HG02870 (cell line): ENCODE data around the gene SBF1.

Experiments used
- ATAC-seq: cut with Tn5 transposase; IDR thresholded peaks from one replicate; pipeline ENCODE4 v1.9.1; 2021; ENCODE audit warnings: mild to moderate bottlenecking, moderate library complexity; ENCODE audit not compliant: unreplicated experiment

The SBF1 gene

DNA sequence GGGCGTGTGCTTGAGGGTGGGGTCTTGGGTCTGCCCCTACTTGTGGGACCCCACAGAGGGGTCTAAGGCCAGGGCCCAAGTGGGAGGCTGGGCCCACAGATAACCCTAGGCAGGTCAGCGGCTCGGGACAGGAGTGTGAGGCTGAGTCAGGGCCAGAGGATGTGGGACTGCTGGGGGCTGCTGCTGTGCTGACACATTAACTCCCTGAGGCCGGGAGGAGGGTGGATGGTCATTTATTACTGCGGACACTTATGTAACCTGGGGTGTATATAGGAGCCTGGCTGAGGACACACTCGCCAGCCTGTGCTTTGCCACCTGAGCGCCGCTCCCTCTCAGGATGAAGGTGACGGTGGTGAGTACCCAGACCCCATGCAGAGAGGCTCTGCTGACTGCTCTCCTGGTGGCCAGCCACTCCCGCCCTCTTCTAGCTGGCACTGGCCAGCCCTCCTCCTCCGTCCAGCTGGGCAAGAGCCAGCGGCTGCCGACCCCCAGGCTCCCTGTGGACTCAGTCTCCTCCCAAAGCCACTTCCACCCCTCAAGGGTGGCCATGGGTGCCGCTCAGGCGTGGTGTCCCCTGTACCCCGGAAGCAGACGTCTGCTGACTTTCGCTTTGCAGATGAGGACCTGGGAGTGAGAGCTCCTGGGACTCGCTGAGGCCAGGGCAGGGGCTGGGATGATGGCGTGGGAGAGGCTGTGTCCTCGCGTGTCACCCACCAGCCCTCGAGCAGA, 11.9 kb upstream of the SBF1 start, which contains the start of gene MIOX:
MIOX (plus strand) TSS at position 299 of the 729 bp plus-strand sequence; CDS start at position 338, 39 bp downstream.
- ATAC-seq = no peak

DNA sequence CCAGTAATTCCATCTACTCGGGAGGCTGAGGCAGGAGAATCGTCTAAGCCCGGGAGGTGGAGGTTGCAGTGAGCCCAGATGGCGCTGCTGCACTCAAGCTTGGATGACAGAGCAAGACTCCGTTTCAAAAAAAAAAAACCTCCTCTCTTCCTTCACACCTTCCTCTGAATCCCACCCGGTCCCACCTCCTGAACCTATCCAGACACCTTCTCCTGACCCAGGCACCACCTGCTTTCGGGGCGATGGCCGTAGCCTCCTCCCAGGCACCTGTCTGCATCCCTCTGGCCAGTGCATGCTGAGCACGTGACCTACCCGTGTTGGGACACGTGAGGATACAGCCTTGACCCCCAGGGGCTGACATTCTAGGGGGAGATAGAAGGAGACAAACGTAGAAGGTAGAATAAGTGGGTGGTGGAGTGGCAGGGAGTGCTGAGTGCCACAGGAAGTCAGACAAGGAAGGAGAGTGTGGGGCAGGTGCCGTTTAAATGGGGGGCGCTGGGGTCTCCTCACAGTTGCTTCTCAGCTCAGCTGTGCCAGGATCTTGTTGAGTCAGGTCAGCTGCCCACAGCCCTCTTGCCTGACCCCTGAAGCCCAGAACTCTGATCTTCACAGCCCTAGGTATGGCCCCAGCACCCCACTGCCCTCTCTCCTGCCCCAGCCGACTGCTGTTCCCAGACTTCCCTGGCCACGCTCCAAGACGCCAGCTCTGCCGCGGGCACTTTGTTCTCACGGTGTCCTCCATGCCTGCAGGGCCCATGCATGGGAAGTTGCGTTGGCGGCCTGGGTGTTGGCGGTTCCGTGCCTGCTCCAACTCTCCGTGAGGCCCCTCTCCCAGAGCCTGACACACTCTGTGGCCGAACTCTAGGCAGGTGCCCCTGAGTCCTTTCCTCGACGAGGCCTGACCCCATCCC, 10.6 kb upstream of the SBF1 start:
- no peak for ATAC-seq

DNA sequence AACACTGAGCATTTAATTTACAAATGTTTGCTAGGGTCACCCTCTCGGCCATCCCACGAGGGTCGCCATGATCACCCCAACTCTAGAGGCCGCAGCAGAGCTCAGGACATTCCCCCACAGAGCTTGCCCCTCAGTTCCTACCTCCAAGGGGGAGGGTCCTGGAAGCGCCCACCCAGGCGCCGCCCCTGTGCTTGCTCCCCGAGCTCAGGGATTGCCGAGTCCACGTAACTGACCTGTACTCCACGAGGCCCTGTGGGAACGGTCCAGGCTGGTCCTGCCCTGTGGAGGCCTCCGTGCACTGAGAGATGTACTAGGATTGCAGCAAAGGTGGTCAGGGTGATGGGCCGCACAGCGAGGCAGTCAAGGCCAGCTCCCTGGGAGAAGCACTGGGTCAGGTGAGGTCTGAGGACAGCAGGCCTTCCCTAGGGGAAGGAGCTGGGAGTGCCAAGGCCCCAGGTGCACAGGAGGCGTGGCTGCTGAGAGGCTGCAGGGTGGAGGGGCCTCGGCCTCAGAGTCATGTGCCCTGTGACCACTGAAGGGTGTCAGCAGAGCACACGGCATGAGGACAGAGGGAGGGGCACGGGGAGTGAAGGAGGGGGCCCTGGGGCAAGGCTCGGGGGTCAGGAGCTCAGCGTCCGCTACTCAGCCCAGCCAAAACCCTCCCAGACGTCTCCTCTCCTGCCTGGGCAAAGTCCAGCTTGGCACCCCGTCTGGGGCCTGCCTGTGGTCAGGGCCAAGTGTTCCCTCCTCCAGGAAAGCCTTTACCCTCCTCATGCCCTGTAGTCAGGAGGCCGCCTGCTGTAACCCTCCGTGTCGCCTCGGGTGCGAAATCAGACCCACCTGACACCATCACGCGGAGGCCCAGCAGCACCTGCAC, 9.4 kb upstream of the SBF1 start:
- no peak for ATAC-seq

DNA sequence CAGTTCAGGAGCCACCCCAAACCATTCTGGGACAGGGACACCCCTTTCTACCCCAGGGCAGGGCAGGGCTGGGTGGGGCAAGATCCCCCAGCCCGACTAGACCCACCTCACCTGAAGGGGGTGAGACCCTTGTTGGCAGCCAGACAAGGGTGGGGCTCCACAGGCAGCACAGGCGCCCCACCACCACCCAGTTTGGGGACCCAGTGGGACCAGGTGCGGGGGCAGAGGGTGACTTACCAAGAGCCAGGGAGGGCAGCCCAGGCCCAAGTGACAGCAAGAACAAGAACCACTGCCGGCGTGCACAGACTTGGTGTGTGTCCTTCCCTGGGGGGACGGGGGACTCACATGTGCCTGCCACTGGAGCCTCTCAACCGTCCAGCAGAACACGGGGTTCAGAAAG, 8.7 kb upstream of the SBF1 start:
- no peak for ATAC-seq

DNA sequence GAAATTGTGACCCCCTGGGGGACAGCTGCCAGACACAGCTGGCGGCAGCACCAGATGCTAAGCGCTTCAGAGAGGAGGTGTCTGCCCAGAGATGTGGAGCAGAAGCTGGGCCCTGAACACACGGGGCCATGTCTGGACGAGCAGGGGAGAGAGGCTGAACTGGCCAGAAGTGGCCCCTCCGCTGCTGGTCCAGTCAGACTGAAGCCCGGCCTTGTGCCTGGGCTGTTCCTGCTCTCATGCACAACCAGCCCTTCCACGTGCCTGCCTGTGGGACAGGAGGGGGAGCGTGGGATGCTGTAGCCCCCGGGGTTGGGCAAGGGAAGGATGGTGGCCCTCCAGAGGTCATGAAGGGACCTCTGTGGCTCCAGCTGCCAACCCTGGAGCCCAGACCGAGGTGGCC, 8.3 kb upstream of the SBF1 start:
- no peak for ATAC-seq

DNA sequence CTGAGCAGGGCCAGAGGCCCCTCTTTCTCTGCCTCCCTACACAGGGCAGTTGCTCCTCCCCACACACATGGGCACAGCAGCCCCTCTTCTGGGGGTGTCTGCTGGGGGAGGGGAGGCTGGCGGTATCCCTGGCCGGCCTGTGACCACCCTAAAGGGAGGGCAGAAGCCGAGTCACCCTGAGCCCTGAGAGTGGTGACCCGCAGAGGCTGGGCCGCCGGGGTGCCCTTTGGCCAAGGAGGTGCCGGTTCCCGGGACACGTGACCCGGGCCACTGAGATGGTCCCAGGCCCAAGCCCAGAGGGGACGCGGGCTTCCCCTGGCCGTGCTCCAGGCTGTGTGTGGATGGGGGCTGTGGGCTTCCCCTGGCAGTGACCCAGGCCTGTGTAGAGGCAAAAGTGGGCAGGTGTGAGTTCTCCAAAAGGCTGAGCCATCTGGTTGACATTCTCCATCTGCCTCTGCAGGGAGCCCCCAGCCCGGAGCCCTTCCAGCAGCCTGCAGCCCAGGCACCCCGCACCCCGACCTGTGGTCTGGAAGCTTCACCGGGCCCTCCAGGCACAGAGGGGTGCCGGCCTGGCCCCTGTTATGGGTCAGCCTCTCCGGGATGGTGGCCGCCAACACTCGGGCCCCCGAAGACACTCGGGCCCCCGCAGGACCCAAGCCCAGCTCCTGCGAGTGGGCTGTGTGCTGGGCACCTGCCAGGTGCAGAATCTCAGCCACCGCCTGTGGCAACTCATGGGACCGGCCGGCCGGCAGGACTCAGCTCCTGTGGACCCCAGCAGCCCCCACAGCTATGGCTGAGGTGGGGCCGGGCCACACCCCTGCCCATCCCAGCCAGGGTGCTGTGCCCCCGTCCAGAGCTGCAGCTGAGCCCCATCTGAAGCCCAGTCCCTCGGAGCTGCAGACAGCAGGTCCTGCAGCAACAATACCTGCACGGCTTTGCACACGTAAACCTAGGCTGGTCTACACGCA, 7.6 kb upstream of the SBF1 start:
- ATAC-seq = no peak

DNA sequence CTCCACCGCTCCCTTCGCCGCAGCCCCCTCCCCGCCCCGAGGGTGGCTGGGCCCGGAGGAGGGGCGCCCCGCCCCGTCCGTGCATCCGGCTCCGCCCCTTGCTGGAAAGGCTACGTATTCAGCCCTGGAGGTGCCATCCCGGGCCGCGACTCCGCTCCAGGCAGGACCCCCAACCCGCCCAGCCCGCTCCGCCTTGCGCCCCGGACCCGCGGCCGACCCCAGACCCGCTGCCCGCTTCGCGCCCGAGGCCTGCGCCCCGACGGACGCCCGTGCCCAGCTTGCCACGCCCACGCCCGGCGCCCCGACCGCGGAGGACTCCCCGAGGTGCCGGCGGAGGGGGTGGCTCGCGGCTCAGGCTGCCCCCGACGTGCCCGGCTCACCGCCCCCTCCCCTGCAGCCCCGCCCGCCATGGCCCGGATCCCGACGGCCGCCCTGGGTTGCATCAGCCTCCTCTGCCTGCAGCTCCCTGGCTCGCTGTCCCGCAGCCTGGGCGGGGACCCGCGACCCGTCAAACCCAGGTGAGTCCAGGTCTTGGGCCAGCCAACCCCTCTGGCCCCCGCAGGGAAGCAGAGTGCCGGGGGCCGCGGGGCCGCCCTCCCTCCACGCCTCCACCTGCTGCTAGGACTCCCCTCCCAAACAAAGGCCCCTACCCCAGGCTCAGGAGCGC, 6.7 kb upstream of the SBF1 start, which contains the start of gene ADM2:
ADM2 (plus strand) TSS at position 104 of the 667 bp plus-strand sequence; CDS start at position 409, 305 bp downstream.
- no peak for ATAC-seq

DNA sequence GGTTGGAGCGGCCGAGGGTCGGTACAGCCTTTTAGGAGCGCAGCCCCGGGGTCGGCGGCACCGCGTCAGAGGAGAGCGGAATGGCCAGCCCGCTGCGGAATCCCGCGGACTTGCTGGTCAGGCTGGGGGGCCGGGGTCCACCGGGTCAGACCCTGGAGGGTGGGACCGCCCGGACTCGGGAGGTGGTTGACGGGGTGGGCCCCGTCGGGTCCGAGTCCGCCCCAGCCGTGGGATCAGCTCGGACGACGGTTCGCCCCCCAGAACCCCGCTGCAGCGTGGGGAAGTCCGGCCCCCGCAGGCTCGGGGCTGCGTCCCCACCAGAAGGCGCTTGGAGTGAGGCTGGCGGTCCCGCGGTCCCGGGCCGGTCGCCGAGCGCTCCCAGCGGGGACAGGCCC, 6.2 kb upstream of the SBF1 start:
- ATAC-seq = no peak

DNA sequence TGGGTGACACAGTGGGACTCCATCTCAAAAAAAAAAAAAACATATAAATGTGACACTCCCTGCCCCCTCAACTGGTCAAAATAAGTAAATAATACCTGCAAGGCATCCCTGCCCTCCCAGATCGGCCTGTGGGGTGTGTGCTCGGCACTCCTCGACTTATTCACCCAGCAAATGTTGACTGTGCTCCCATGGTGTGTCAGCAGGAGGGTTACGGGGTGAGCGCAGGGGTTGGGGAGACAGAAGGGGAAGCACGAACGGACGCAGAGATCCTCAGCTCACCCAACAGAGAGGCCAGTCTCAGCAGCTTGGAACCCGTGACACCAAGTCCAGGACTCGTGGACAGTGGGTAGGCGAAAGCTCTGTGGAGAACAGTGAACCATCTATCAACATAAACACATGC, 4.9 kb upstream of the SBF1 start:
- no peak for ATAC-seq

DNA sequence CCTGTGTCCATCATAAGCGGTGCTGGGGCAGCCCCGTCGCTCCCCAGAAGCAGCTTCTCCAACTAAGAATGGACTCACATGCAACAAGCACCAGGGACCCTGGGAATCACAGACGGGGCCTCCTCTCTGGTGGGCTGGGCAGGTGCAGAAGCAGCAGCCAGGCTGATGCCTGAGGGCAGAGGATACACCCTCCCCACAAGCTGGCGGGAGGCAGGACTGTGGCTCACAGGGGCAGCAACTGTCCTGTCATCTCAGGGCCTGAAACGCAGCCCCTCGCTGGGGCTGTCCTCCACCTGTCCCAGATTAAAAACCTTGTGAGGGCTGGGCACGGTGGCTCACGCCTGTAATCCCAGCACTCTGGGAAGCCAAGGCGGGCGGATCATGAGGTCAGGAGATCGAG, 3.1 kb upstream of the SBF1 start:
- ATAC-seq = no peak

DNA sequence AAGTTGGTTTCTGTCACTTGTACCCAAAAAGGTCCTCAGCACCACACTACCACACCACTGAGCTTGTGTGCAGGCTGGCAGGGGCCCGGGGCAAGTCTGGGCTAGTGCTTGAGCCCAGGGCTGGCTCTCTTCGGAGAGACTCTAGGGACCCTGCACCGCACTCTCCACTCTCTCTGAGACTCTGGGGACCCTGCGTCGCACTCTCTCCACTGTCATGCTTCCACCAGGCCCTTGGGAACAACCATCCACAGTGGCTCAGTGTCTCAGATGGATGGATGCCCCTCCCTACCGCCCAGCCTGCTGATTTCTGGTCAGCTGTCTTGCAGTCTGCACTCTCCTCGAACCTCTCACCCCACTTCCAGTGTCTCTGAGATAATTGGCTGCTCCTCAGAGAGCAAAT, 2.0 kb upstream of the SBF1 start:
- ATAC-seq = no peak

DNA sequence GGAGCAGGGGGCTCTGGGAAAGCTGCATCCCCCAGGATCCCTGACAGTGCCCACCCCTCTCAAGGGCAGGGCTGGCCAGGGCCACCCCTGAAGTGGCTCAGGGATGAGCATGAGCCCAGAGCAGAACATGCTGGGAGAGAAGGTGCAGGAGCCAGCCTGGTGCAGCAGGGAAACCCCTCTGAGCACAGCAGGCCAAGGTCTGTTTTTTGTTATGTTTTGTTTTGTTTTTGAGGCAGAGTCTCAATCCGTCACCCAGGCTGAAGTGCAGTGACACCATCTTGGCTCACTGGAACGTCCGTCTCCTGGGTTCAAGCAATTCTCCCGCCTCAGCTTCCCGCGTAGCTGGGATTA, 792 bp upstream of the SBF1 start:
- no peak for ATAC-seq

DNA sequence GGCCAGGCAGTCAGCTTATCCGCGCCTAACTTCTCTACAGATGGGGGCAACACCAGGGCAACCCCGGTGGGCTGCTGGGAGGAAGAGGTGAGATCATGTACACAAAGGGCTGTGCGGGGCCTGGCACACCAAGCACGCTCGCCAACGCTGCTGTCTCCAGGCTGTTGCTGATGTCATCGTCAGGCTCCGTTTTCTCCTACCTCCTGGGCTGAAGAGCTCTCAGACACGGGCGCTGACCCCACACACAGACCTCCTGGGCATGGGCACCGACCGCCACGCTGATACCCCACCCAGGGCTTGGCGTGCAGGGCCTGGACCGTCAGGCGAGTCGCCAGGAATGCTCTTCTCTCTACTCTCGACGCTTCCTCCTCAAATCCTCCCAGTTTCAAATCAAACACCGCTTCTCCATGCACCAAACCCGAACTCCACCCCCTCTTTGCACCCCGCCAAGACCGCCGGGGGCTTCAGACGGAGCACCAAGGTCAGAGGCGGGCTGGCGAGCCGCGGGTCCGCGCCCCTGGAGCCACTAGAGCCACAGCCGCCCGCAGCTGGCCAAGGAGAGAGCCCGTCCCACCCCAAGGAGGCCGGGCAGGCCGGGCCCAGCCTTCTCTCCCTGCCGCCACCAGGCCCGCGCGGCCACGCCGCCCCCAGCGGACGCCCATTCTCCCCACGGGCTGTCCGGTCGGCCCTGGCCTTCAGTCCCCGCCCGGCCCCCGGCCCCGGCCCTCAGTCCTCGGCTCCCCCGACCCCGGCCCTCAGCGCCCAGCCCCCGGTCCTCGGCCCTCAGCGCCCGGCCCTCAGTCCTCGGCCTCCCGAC, 772 bp downstream of the SBF1 start:
- ATAC-seq = peak; percentile 8

DNA sequence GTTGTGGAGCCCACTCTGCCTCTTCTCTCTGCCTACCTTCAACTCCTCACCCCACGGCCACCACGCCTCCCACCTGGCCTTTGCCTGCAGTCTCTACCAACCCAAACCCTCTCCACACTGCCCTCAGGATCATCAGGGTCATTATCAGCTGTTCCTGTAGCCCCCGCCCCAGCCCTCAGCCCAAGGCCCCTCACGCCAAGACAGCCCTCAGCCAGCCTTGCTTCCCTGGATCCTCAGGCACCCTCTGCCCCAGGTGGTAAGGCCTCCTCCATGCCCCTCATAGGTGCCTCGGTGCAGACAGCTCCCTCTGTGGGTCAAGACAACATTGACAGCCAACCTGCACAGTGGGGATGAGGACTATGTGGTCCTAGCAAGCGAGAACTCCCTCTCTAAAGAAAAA, 1.7 kb downstream of the SBF1 start:
- ATAC-seq = no peak

DNA sequence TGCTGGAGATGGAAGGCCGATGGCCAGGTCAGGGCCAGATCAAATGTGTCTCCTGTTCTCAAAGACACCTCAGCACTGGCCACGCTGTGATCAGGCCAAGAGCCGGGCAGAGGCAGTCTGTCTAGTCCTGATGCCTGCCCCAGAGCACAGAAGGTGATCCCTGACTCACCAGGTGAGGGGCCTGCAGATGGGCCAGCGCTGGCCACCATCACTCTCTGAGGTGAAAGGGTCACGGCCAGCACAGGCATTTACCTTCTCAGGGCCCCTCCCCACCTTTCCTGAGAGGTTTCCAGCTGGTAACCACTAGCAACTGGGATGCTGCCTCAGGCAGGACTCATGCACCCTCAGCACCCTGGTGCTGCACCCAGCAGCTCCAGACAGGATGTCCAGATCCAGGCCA, 2.9 kb downstream of the SBF1 start:
- ATAC-seq = no peak

DNA sequence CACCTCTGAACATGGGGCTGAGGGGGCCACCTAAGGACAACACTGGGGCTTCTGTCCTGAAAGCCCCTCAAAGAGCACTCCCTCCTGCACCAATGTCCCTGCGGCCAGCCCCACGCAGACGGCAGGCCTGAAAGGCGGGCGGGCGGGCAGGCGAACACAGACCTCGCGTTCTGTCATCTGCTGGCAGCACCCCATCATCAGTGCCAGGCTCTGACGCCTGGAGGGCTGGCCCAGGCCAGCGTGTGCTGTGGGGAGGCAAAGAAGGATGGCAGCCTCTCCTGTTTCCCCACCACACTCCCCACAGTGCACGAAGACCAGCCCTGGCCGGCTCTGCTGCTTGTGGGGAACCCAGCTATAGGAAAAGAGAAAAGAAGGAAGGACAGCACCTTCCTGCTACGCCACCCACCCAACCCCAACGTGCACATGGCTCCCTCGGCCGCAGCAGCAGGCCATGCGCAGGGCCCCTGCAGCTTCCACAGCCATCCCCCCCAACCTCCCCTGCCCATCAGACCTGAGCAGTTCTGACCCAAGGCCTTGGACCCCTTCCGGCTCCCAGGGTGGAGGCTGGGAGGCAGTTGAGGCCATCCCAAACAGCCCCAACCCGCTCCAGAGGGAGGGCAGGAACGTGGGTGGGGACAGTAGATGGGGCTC, 3.5 kb downstream of the SBF1 start:
- ATAC-seq = no peak

DNA sequence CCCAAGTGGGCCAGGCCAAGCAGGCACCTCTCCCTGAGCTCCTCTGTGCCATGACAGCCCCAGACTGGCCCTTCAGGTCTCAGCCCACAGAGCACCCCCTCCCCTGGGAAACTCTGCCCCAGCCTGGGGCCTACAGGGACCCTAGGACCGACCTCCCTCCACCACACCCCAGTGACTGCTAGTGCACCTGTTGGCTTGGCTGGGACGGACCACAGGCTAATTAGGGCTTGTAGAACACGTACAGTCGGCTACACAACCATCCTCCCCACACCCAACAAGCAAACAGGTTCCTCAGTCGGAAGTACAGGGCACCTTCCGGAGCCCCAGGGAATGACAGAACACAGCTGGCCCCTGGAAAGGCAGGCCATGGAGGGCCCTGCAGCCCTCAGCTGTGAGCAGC, 4.3 kb downstream of the SBF1 start:
- ATAC-seq = no peak
